Activated CD4-positive, alpha-beta T cell treated with anti-CD3 and anti-CD28 coated beads, Interleukin-2, amount 10 ng/mL, durations not matched to agents 24 days and 14 days (primary cell): ENCODE results near the gene CCDC69. TPM values are rescaled to one million over a fixed set of nuclear protein-coding genes. Genes with fewer than 3 reads are reported as not detected.
A peak's percentile ranks its signal among the peaks of the same experiment; 100 is the strongest.

Experiments
- DNase-seq: peaks from one replicate; pipeline ENCODE4 v3.0.0; 2022
- H3K27ac Mint-ChIP-seq: one replicate; pipeline ENCODE4 v1.8.0; 2022; ENCODE audit warnings: mild to moderate bottlenecking, mixed read lengths
- H3K27me3 Mint-ChIP-seq: one replicate; pipeline ENCODE4 v1.8.0; 2022; ENCODE audit warnings: mixed read lengths
- H3K36me3 Mint-ChIP-seq: one replicate; pipeline ENCODE4 v1.8.0; 2022; ENCODE audit warnings: low read depth, mild to moderate bottlenecking, mixed read lengths
- H3K4me1 Mint-ChIP-seq: one replicate; pipeline ENCODE4 v1.8.0; 2021; ENCODE audit warnings: mixed read lengths
- H3K4me3 Mint-ChIP-seq: one replicate; pipeline ENCODE4 v1.8.0; 2022; ENCODE audit warnings: mild to moderate bottlenecking, moderate library complexity, mixed read lengths
- H3K9me3 Mint-ChIP-seq: one replicate; pipeline ENCODE4 v1.8.0; 2021; ENCODE audit warnings: mixed read lengths
- intact Hi-C: fragments of 100-400 bp; cut with micrococcal nuclease; formaldehyde crosslinking; loops from one replicate; pipeline ENCODE4 v1.15.1; 2023
- total RNA-seq: library from RNA; stranded (reverse); gene quantifications from 2 replicates; pipeline ENCODE4 v1.2.3, GENCODE V29; 2022

Gene CCDC69
- total RNA-seq, 1 donor from 2014 or later = 23.2 TPM

DNA sequence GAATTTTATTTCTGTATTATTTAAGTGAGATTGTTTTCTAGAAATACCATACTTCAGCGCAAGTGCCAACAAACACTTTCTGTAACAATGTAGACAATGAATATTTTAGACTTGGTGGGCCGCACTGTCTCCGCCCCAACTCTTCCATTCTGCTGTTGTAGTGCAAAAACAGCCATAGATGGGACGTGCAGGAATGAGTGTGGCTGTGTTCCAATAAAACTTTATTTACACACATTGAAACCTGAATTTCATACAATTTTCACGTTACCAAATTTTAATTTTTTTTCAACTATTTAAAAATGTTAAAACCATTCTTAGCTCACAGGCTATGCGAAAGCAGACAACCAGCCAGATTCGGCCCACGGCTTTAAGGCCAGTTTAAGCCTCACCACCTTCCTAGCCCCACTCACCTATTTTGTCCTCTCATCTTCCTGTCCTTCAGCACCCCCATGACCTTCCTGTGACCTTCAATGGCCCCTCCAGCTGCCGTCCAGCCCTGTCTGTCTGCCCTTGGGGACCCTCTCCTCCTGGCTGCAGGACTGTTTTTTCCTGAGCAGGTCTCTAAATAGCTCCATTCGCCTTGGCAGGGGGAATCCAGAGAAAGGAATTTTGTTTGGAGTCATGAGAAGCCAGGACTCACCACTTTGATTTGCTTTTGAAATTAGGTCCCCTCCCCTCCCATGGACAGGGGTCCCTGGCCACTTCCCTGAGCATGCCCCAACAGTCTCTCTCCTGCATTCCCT lies 55.1 kb downstream of the CCDC69 start:
- Mint-ChIP-seq H3K9me3 (no peaks in the 10 kb centered on the region), H3K36me3 (no peaks in the 10 kb centered on the region), H3K4me1 (peaks cover 17% of the 10 kb centered on the region), H3K27ac (no peak overlapping the region), H3K27me3 (no peaks in the 10 kb centered on the region), H3K4me3 (no peak overlapping the region)
- DNase-seq = no peak
- intact Hi-C loops = no loop called here

DNA sequence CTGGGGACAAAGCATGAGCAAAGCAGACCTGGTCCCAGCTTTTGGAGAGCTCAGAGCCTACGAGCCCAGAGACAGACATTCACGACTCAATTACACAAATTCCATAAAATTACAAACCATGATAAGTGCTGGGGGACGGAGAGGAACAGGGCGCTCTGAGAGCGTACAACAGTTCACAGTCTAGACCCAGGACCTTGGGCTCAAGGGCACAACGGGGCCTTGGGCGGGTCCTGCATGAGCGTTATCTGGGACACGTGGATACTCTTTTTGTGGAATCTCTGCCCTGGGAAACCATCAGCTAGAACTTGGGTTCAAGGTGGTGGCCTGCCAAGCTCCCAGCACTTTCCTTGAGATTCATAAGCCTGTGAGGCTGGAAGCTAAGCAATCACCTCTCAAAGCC lies 56.9 kb downstream of the CCDC69 start:
- no peaks in the 10 kb centered on the region for H3K27me3 Mint-ChIP-seq
- no peaks in the 10 kb centered on the region for H3K9me3 Mint-ChIP-seq
- DNase-seq = no peak
- peaks cover 17% of the 10 kb centered on the region for H3K4me1 Mint-ChIP-seq
- no peak overlapping the region for H3K27ac Mint-ChIP-seq
- intact Hi-C loops = no loop called here
- H3K4me3 Mint-ChIP-seq = no peak overlapping the region
- H3K36me3 Mint-ChIP-seq = no peaks in the 10 kb centered on the region

DNA sequence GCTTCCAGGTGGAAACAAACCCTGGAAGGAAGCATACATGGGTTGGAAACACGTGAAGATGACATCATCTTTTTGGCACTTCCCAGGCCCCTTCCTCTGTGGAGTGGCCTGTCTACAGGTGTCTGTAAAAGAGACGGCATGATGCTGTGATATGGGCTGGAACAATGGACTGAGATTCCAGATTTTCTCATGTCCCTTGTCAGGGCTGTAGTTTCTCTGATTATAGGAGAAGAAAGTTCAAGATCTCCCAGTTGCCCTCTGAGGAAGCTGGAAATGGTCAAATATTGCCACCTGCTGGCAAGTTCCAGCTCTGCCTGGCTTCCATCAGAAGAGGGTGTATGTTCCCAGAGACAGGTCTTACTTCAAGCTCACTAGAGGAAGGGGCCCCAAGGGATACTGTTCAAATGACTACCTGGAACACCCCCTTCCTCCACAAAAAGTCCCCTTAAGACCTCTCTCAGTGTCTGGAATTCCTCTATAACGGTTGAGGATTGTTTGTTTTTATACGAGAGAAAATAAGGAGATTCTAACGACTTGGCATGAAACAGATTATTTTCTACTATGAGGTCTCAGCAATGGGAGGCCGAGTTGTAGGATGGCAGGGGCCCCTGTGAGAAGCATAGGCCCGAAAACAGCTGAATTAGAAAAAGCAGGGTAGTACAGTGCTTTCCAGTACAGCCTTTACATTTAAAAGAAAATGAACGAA lies 59.1 kb downstream of the CCDC69 start:
- intact Hi-C loops = loop anchor here (1.0 to 2.0 kb wide), 3 partner anchors 10 to 114 kb away; no protein-coding TSS in a partner anchor
- Mint-ChIP-seq H3K36me3 (no peaks in the 10 kb centered on the region), H3K27me3 (no peaks in the 10 kb centered on the region), H3K9me3 (no peaks in the 10 kb centered on the region), H3K27ac (no peak overlapping the region), H3K4me1 (peaks cover 12% of the 10 kb centered on the region), H3K4me3 (no peak overlapping the region)
- DNase-seq = peak; percentile 95

DNA sequence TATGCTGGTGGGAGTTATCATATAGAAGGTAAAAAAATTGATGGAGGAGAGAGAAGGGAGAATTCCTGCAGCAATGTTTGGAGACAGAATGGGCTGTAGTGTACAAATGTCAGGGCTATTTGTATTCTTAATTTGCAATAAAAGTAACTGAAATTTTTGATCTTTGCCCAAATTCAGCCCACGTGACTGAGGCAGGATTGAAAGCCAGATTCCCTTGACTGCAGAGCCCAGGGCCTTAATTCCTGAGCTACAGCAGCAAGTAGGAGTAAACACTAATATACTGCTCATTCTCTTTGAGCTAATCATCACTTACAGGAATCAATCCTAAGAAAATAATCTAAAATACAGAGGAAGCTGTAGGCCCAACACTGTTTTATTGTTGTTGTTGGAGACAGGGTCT lies 61.1 kb downstream of the CCDC69 start:
- Mint-ChIP-seq H3K4me3 (no peak overlapping the region), H3K36me3 (no peaks in the 10 kb centered on the region), H3K27me3 (no peaks in the 10 kb centered on the region), H3K9me3 (no peaks in the 10 kb centered on the region), H3K4me1 (peaks cover 24% of the 10 kb centered on the region), H3K27ac (no peak overlapping the region)
- intact Hi-C loops = no loop called here
- DNase-seq = no peak

DNA sequence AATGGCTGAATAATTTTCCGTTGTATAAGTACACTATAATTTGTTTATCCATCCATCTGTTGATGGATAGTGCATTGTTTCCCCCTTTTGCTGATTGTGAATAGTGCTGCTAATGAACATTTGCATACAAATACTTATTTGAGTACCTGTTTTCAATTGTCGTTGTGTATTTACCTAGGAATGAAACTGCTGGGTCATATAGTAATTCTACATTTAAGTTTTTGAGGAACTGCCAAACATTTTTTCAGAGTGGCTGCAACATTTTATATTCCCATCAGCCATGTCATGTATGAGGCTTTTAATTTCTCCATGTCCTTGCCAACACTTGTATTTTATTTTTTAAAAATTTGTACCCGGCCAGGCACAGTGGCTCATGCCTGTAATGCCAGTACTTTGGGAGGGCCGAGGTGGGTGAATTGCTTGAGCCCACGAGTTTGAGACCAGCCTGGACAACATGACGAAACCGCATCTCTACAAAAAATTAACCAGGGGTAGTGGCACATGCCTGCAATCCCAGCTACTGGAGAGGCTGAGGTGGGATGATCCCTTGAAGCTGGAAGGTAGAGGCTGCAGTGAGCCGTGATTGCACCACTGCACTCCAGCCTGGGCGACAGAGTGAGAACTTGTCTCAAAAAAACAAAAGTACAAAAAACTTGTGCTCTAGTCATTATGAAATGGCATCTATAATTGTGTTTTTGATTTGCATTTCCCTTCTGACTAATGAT lies 64.1 kb downstream of the CCDC69 start:
- Mint-ChIP-seq H3K27me3 (no peaks in the 10 kb centered on the region), H3K4me3 (no peak overlapping the region), H3K9me3 (no peaks in the 10 kb centered on the region), H3K4me1 (peaks cover 38% of the 10 kb centered on the region), H3K27ac (no peak overlapping the region), H3K36me3 (peaks cover 10% of the 10 kb centered on the region)
- intact Hi-C loops = loop anchor here (10.0 kb wide), 3 partner anchors 315 to 1605 kb away; partner anchors contain the start of genes CSNK1A1, G3BP1 and IRGM
- no peak for DNase-seq

DNA sequence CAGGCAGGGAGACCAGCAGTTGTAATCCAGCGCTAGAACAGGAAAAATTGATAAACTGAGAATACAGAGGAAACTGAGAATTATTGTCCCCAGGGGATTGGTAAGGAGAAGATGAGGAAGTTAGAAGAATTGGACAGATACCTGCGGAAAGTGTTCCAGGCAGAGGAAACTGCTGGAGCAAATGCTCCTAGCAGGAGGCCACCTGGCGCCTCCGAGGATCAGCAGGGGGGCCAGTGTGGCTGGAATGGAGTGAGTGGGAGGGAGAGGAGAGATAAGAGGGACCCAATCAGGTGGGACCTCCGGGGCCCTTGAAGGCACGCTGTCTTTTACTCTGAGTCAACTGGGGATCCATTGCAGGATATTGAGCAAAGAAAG lies 65.6 kb downstream of the CCDC69 start:
- peak overlapping the region; percentile 95 for H3K27ac Mint-ChIP-seq
- no peaks in the 10 kb centered on the region for H3K27me3 Mint-ChIP-seq
- H3K4me3 Mint-ChIP-seq = peak overlapping the region; percentile 98
- DNase-seq = peak; percentile 62
- peaks cover 23% of the 10 kb centered on the region for H3K36me3 Mint-ChIP-seq
- peaks cover 46% of the 10 kb centered on the region for H3K4me1 Mint-ChIP-seq
- no peaks in the 10 kb centered on the region for H3K9me3 Mint-ChIP-seq
- intact Hi-C loops = loop anchor here (1.0 to 10.0 kb wide), 4 partner anchors 8 to 1603 kb away; partner anchors contain the start of genes CSNK1A1, G3BP1 and IRGM

DNA sequence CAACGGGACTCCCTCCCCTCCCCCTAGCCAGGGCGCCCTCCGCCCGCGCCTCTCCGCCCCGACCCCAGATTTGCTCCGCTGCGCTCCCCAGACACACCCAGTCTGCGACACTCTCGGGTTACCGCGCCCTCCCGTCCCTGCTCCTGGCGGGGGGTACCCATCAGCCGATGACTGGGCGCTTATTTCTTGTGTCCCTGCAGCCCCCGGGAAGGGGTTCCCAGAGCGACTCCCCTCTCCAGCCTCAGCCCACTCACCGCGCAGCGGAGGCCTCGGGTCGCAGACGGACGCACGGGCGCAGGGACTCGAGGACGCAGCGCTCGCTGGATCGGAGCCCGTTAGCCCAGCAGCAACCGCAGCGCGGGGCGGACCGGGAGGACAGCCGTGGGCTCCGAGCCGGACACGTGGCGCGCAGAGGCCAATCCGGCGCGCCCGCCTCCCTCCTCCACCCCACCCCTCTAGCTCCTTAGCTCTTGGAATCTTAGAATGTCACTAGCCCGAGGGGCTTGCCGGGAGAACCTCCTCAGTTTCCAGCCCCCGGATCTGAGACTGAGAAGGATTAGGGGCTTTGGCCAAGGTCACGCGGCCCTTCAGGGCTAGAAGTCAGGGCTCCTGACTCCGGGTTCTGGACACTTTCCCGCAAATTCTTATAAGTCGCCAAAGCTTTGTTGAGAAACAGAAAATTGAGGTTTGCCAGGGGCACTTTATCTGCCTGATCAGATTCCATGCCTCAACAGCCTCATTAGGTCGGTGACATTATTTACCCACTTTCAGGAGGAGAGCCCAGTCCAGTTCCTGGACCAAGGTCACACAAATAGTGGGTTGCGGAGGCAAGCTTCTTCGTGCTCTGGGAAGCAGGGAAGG lies 66.2 kb downstream of the CCDC69 start, which contains the start of gene ANXA6:
Gene ANXA6 (minus strand): TSS at position 354 of the 861 bp plus-strand sequence. CDS start 9,878 bp downstream, outside the sequence.
- H3K36me3 Mint-ChIP-seq = peaks cover 26% of the 10 kb centered on the region
- H3K27ac Mint-ChIP-seq = peak within 1 kb of the TSS; percentile 95
- H3K4me3 Mint-ChIP-seq = peak within 1 kb of the TSS; percentile 98
- intact Hi-C loops = loop anchor here (1.0 to 10.0 kb wide), 7 partner anchors 7 to 1603 kb away; partner anchors contain the start of genes CSNK1A1, G3BP1 and IRGM
- peaks cover 53% of the 10 kb centered on the region for H3K4me1 Mint-ChIP-seq
- no peaks in the 10 kb centered on the region for H3K9me3 Mint-ChIP-seq
- DNase-seq = peak; percentile 92
- no peaks in the 10 kb centered on the region for H3K27me3 Mint-ChIP-seq

DNA sequence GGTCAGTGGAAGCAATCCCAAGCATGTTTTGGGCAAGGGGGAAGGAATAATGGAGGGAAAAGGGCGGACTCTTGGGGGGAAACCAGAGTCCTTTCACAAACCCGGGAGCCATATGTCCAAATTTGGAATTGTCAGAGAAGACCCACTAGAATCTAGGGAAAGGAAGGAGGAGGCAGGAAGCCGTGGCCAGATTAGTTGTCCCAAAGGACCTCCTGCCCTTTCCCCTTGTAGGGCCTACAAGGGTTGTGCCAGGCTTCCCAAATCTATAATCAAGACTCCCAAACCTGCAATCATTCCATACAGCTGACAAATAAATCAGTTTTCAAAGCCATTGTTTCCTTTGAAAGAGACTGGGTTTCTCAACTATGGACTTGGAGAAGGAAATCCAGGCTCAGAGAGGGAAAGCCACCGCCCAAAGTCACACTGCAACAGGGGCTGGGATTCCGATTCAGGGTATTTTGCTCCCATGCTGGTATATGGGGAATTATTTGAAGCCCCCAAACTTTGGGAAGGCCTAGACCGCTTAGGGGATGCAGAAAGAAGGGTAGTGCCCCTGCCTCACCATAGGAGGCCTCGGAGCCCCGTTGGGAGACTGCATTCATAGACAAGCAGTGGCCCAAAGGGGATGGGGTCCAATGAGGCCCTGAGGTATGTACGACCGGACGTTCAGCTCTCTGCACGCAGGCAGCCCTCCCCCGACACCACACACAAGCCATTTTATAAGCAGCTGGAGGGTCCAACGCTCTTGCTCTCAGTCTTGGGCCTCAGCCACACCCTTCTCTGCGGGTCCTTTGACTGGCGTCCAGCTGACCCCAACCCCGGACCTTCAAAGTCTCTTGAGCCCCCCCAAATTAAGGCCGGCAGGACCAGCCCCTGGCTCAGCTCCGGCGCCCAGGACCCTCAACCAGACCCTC lies 67.1 kb downstream of the CCDC69 start:
- H3K4me1 Mint-ChIP-seq = peaks cover 60% of the 10 kb centered on the region
- H3K4me3 Mint-ChIP-seq = peak overlapping the region; percentile 98
- H3K27ac Mint-ChIP-seq = peak overlapping the region; percentile 95
- peak; percentile 78 for DNase-seq
- intact Hi-C loops = loop anchor here (2.0 to 10.0 kb wide), 6 partner anchors 16 to 1602 kb away; partner anchors contain the start of genes CSNK1A1, G3BP1 and IRGM
- H3K9me3 Mint-ChIP-seq = no peaks in the 10 kb centered on the region
- no peaks in the 10 kb centered on the region for H3K27me3 Mint-ChIP-seq
- H3K36me3 Mint-ChIP-seq = peaks cover 31% of the 10 kb centered on the region

DNA sequence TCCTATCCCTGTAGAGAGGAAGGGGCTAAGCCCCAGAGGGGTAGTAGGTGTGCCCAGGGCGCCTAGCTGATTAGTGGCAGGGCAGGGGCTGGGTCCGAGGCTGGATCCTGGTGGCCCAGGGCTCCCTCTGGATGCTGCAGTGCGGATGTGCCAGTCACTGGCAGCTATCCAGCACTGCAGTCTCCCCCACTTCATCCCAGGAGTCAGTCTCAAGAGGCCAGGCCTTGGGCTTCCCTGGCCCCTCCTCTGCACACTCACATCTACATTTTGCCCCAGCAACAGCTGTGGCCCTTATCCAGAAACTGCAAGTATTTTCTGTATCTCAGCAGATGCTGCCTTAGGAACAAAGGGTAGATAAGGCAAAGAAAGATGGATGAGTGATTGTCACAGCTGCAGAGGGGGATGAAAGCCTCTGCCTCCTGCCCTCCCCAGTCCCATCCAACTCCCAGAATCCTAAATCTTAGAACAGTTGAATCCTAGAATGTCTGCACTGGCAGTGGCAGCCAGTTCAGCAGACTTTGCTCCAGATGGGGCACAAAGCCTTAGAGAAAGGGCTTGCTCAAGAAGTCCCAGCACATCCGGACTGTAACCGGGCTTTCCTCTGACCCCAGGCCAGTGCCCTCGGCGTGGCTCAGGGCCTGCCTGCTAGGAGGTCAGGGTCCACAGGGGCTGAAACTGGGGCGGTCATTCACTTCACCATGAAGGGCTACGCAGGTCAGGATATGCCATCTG lies 68.0 kb downstream of the CCDC69 start:
- H3K27me3 Mint-ChIP-seq = no peaks in the 10 kb centered on the region
- intact Hi-C loops = loop anchor here (1.0 to 10.0 kb wide), 7 partner anchors 9 to 1601 kb away; partner anchors contain the start of genes CSNK1A1, G3BP1 and IRGM
- H3K4me1 Mint-ChIP-seq = peaks cover 67% of the 10 kb centered on the region
- no peaks in the 10 kb centered on the region for H3K9me3 Mint-ChIP-seq
- peak; percentile 80 for DNase-seq
- peak overlapping the region; percentile 95 for H3K27ac Mint-ChIP-seq
- H3K4me3 Mint-ChIP-seq = peak overlapping the region; percentile 98
- H3K36me3 Mint-ChIP-seq = peaks cover 31% of the 10 kb centered on the region

DNA sequence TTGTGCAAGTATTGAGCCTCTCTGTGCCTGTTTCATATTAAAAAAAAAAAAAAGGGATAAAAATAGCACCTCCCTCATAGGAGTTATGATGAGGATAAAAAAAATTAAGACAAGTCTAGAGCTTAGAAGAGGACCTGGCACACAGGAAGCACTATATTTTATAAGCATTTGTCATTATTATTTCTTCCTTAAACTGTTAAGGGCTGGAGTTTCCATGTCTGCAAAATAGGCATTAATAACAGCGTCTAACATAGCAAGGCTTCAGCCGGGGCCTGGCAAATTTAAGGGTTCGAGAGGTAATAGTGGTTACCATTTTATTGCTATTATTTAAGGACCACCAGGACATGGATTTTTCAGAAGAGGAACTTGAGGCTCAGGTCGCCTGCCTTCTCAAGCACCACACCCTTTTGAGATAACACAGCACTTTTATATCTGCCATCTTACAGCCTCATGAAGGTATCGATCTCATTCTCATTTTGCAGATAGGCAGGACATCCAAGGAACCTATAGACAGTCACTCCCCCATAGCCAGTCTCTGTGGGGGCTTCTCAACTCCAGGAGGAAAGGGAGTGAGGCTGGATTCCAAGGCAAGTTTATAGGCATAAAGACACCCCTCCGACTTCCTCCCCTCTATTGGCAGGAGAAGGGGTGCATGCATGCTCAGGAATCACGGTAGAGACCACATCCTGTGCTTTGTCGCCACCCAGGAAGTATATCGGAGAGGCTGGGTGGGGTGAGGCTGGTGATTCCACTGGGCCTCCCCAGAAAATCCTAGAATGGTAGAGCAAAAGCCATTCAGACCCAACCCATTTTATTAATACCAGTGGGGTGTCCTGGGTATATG lies 68.7 kb downstream of the CCDC69 start:
- peaks cover 70% of the 10 kb centered on the region for H3K4me1 Mint-ChIP-seq
- peak overlapping the region; percentile 95 for H3K27ac Mint-ChIP-seq
- no peaks in the 10 kb centered on the region for H3K9me3 Mint-ChIP-seq
- no peaks in the 10 kb centered on the region for H3K27me3 Mint-ChIP-seq
- intact Hi-C loops = loop anchor here (1.0 to 10.0 kb wide), 6 partner anchors 10 to 1600 kb away; partner anchors contain the start of genes CD74, CSNK1A1, G3BP1 and IRGM
- peak; percentile 91 for DNase-seq
- peaks cover 34% of the 10 kb centered on the region for H3K36me3 Mint-ChIP-seq
- peak overlapping the region; percentile 98 for H3K4me3 Mint-ChIP-seq

DNA sequence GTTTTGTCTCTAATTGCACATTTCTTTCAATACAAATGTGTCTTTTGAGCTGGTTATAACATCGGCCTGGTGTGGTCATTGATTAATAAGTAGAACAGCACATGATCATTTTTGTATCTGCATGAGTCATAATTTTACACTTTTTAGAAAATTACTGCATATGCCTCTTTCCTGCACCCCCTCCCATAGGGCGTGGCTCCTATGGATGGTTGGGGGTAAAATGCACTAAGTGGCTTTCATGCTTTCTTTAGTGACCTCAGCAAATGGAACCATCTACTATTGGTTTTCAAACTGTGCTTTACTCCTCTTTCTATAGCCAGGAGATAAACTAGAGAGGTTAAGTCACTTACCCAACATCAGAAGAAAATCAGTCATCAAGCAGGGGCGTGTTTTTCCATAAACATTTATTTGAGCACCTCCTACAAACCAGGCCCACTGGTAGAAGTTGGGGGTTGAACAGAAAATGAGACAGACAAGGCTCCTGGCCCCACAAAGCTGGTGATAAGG lies 70.1 kb downstream of the CCDC69 start:
- intact Hi-C loops = loop anchor here (5.0 to 10.0 kb wide), 5 partner anchors 309 to 1599 kb away; partner anchors contain the start of genes CD74, CSNK1A1, G3BP1 and IRGM
- DNase-seq = peak; percentile 68
- peak overlapping the region; percentile 88 for H3K27ac Mint-ChIP-seq
- no peaks in the 10 kb centered on the region for H3K9me3 Mint-ChIP-seq
- peaks cover 76% of the 10 kb centered on the region for H3K4me1 Mint-ChIP-seq
- peak overlapping the region; percentile 66 for H3K4me3 Mint-ChIP-seq
- H3K27me3 Mint-ChIP-seq = no peaks in the 10 kb centered on the region
- H3K36me3 Mint-ChIP-seq = peaks cover 34% of the 10 kb centered on the region
